ENCODE measurements around the gene VRK3.

VRK3 gene

GRCh38 chr19:50026550-50026906 lies 1.4 kb upstream of the VRK3 start:
- DNase-seq, result no peak

GRCh38 chr19:50025794-50026549 lies 800 bp upstream of the VRK3 start, which contains the start of gene ZNF473:
TSS of gene ZNF473 (plus strand) at chr19:50026005. CDS start at chr19:50031083, 5,078 bp downstream.
- DNase-seq, result peak; percentile 99

GRCh38 chr19:50024719-50025021 lies 502 bp downstream of the VRK3 start:
- no peak for DNase-seq

- no peak for DNase-seq
These were observed 2.3 kb downstream of the VRK3 start for GRCh38 chr19:50022823-50023222.

GRCh38 chr19:50020481-50020880 lies 4.7 kb downstream of the VRK3 start:
- DNase-seq, result no peak

- DNase-seq, result no peak
These were observed 8.9 kb downstream of the VRK3 start for GRCh38 chr19:50016225-50016807.

GRCh38 chr19:50008532-50008931 lies 16.6 kb downstream of the VRK3 start:
- DNase-seq, result peak in 1 of 2 experiments; percentile 34

GRCh38 chr19:50007947-50008346 lies 17.2 kb downstream of the VRK3 start:
- no peak for DNase-seq

GRCh38 chr19:50007170-50007569 lies 18.0 kb downstream of the VRK3 start:
- no peak for DNase-seq

- DNase-seq, result no peak
These were observed 19.7 kb downstream of the VRK3 start for GRCh38 chr19:50005428-50005827.

- DNase-seq, result no peak
These were observed 21.3 kb downstream of the VRK3 start for GRCh38 chr19:50003810-50004419.

GRCh38 chr19:50003254-50003788 lies 21.9 kb downstream of the VRK3 start:
- DNase-seq, result no peak

- no peak for DNase-seq
These were observed 22.7 kb downstream of the VRK3 start for GRCh38 chr19:50002386-50002960.

- no peak for DNase-seq
These were observed 23.4 kb downstream of the VRK3 start for GRCh38 chr19:50001775-50002174.

GRCh38 chr19:50000841-50001557 lies 24.2 kb downstream of the VRK3 start:
- no peak for DNase-seq

- DNase-seq, result no peak
These were observed 24.9 kb downstream of the VRK3 start for GRCh38 chr19:50000038-50000840.

- DNase-seq, result no peak
These were observed 25.7 kb downstream of the VRK3 start for GRCh38 chr19:49999371-50000010.

- peak; percentile 49 for DNase-seq
These were observed 27.5 kb downstream of the VRK3 start for GRCh38 chr19:49997709-49998108.

- DNase-seq, result no peak
These were observed 36.7 kb downstream of the VRK3 start for GRCh38 chr19:49988433-49988832.

- no peak for DNase-seq
These were observed 37.2 kb downstream of the VRK3 start for GRCh38 chr19:49988007-49988406.

- DNase-seq, result no peak
These were observed 37.9 kb downstream of the VRK3 start for GRCh38 chr19:49987159-49987698.

All from NCI-H1930 (cell line).